HEK293 (cell line): ENCODE measurements around the gene LRP8.

Experiments
- GLIS1 ChIP-seq: fragments of 450-650 bp; formaldehyde crosslinking; IDR thresholded peaks from 2 replicates; pipeline ENCODE4 v1.5.1; 2016; ENCODE audit warnings: missing biosample characterization, missing genetic modification characterization
- ZEB2 ChIP-seq: fragments of 450-650 bp; formaldehyde crosslinking; IDR thresholded peaks from 2 replicates; pipeline ENCODE4 v1.5.1; 2016; ENCODE audit warnings: missing biosample characterization, missing genetic modification characterization
- ZNF174 ChIP-seq: fragments of 450-650 bp; formaldehyde crosslinking; IDR thresholded peaks from 2 replicates; pipeline ENCODE4 v1.5.0; 2017; ENCODE audit warnings: missing biosample characterization, mild to moderate bottlenecking, missing genetic modification characterization
- ZNF24 ChIP-seq: fragments of 450-650 bp; formaldehyde crosslinking; IDR thresholded peaks from 2 replicates; pipeline ENCODE4 v1.5.1; 2016; ENCODE audit warnings: missing biosample characterization, missing genetic modification characterization
- ZNF510 ChIP-seq: fragments of 450-650 bp; formaldehyde crosslinking; IDR thresholded peaks from 2 replicates; pipeline ENCODE4 v1.5.1; 2018; ENCODE audit warnings: mild to moderate bottlenecking, missing genetic modification characterization, missing biosample characterization; ENCODE audit not compliant: insufficient replicate concordance
- TF ChIP-seq, protein P1 (sequence below): fragments of 450-650 bp; formaldehyde crosslinking; IDR thresholded peaks from 2 replicates; pipeline ENCODE4 v1.5.1; 2016; ENCODE audit warnings: missing biosample characterization, missing genetic modification characterization
- TF ChIP-seq, protein P2 (sequence below): fragments of 450-650 bp; formaldehyde crosslinking; IDR thresholded peaks from 2 replicates; pipeline ENCODE4 v1.5.1; 2016; ENCODE audit warnings: missing biosample characterization, missing genetic modification characterization

DNA sequence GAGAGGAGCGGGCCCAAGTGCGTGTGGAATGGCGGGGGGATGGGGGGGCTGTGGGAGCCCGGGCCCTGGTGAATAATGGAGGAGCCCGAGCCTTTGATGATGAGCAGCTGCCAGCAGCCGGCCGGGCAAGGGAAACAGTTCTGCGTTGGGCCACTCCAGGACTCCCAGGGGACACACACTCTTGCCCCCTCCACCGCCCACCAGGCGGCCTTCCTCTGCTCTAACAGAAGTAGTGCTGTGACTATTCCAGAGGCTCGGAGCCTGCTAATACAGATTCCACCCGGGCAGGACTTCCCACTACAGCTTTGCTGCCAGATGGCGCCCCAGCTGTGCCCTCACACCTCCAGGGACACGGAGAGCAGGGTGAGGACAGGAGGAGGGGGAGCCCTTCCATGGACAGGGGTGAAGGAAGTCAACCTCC lies 48.2 kb upstream of the LRP8 start:
- TF ChIP-seq ZNF510: no peak
- TF ChIP-seq, protein P1, sequence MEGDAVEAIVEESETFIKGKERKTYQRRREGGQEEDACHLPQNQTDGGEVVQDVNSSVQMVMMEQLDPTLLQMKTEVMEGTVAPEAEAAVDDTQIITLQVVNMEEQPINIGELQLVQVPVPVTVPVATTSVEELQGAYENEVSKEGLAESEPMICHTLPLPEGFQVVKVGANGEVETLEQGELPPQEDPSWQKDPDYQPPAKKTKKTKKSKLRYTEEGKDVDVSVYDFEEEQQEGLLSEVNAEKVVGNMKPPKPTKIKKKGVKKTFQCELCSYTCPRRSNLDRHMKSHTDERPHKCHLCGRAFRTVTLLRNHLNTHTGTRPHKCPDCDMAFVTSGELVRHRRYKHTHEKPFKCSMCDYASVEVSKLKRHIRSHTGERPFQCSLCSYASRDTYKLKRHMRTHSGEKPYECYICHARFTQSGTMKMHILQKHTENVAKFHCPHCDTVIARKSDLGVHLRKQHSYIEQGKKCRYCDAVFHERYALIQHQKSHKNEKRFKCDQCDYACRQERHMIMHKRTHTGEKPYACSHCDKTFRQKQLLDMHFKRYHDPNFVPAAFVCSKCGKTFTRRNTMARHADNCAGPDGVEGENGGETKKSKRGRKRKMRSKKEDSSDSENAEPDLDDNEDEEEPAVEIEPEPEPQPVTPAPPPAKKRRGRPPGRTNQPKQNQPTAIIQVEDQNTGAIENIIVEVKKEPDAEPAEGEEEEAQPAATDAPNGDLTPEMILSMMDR (tag by site-specific recombination): no peak
- TF ChIP-seq, protein P2, sequence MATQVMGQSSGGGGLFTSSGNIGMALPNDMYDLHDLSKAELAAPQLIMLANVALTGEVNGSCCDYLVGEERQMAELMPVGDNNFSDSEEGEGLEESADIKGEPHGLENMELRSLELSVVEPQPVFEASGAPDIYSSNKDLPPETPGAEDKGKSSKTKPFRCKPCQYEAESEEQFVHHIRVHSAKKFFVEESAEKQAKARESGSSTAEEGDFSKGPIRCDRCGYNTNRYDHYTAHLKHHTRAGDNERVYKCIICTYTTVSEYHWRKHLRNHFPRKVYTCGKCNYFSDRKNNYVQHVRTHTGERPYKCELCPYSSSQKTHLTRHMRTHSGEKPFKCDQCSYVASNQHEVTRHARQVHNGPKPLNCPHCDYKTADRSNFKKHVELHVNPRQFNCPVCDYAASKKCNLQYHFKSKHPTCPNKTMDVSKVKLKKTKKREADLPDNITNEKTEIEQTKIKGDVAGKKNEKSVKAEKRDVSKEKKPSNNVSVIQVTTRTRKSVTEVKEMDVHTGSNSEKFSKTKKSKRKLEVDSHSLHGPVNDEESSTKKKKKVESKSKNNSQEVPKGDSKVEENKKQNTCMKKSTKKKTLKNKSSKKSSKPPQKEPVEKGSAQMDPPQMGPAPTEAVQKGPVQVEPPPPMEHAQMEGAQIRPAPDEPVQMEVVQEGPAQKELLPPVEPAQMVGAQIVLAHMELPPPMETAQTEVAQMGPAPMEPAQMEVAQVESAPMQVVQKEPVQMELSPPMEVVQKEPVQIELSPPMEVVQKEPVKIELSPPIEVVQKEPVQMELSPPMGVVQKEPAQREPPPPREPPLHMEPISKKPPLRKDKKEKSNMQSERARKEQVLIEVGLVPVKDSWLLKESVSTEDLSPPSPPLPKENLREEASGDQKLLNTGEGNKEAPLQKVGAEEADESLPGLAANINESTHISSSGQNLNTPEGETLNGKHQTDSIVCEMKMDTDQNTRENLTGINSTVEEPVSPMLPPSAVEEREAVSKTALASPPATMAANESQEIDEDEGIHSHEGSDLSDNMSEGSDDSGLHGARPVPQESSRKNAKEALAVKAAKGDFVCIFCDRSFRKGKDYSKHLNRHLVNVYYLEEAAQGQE (tag by site-specific recombination): no peak
- no peak for TF ChIP-seq GLIS1 (tag by site-specific recombination)
- no peak for TF ChIP-seq ZNF24 (tag by site-specific recombination)
- no peak for TF ChIP-seq ZEB2 (tag by site-specific recombination)
- no peak for TF ChIP-seq ZNF174 (tag by site-specific recombination)
